Vagina (tissue), 2 donors: ENCODE results near the gene PTGR3.

ENCODE experiments used
- POLR2AphosphoS5 ChIP-seq, 2 donors: sonication (generic); formaldehyde crosslinking; IDR thresholded peaks; one replicate each; pipeline ENCODE4 v1.9.0; 2017; ENCODE audit warnings: antibody characterized with exemption in 2 of 2, mild to moderate bottlenecking in 2 of 2, low read depth in 1 of 2; ENCODE audit not compliant: insufficient read depth in 1 of 2
- TF ChIP-seq, protein P1 (sequence below), 3 experiments: fragments of 450-650 bp in 2 of 3; fragments of 200-600 bp in 1 of 3; sonication (generic) in 1 of 3; IDR thresholded peaks; one replicate each; pipeline ENCODE4 v1.5.1; 2017 to 2019; ENCODE audit warnings: antibody characterized with exemption in 3 of 3, mild to moderate bottlenecking in 2 of 3, moderate library complexity in 2 of 3

DNA sequence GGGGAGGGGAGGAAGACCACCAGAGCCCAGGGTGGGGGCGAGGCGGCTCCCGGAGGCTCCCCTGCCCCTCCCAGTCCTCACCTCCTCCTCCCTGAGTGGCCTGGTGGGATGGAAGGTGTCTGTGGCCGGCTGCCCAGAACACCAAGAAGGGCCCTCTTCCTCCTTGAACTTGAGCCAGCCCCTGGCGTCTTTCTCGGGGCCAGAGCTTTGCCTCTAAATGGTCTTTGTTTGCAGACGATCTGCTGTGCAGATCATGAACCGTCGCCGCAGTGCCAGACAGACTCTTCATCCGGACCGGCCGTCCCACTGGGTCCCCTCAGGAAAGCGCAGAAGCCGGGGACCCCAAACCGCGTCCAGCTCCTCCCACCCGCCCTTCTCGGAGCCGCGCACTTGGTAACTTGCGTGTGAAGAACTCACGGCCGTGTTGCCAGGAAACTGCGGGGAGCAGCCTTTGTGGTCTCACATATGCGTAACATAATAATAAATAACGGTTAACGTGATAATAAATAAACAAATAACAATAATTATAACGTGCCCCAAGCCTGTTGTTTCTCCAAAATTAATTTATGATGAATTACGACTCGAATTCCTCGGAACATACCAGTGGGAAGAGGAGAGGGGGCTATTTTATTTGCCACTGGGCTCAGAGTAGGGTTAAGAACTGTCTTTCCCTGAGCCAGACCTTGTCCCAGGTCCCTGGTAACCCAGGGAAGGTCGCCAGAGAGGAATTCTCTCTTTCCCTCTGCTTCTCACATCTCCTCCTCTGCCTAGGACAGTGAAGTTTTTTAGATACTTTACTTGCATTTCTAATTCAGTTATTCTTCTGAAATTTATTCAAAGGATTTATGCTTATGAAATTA lies 41.0 kb downstream of the PTGR3 start:
- TF ChIP-seq, protein P1, sequence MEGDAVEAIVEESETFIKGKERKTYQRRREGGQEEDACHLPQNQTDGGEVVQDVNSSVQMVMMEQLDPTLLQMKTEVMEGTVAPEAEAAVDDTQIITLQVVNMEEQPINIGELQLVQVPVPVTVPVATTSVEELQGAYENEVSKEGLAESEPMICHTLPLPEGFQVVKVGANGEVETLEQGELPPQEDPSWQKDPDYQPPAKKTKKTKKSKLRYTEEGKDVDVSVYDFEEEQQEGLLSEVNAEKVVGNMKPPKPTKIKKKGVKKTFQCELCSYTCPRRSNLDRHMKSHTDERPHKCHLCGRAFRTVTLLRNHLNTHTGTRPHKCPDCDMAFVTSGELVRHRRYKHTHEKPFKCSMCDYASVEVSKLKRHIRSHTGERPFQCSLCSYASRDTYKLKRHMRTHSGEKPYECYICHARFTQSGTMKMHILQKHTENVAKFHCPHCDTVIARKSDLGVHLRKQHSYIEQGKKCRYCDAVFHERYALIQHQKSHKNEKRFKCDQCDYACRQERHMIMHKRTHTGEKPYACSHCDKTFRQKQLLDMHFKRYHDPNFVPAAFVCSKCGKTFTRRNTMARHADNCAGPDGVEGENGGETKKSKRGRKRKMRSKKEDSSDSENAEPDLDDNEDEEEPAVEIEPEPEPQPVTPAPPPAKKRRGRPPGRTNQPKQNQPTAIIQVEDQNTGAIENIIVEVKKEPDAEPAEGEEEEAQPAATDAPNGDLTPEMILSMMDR (IDR thresholded peaks at IDR 0.05), result no peak
- no peak for TF ChIP-seq POLR2AphosphoS5 (IDR thresholded peaks at IDR 0.05; ENCODE audit: insufficient read depth in 1 of 2, low read depth in 1 of 2)
